Suppressor macrophage treated with lipopolysaccharide for 4 hours (primary cell): Measurements from ENCODE around the gene NRGN.

Experiments
- DNase-seq: peaks from one replicate; pipeline ENCODE4 v3.0.0-alpha.2; 2020

The NRGN gene

GRCh38 chr11:124739479-124740276 is at the start of gene NRGN:
Gene NRGN, plus strand, starts transcription at chr11:124739942. Its CDS starts 143 bp downstream, at chr11:124740085.
- peak; percentile 82 for DNase-seq

GRCh38 chr11:124693142-124693541 is 46.6 kb upstream of the NRGN start:
- DNase-seq, result no peak

- DNase-seq, result no peak
These were observed 40.2 kb upstream of the NRGN start for GRCh38 chr11:124699547-124699946.

- no peak for DNase-seq
These were observed 39.7 kb upstream of the NRGN start for GRCh38 chr11:124700028-124700427.

- no peak for DNase-seq
These were observed 31.9 kb upstream of the NRGN start for GRCh38 chr11:124707829-124708228.

- DNase-seq, result no peak
These were observed 27.4 kb upstream of the NRGN start for GRCh38 chr11:124712392-124712791.

- no peak for DNase-seq
These were observed 23.2 kb upstream of the NRGN start for GRCh38 chr11:124716591-124716990.

GRCh38 chr11:124717421-124717785 is 22.3 kb upstream of the NRGN start:
- no peak for DNase-seq

- DNase-seq, result no peak
These were observed 21.7 kb upstream of the NRGN start for GRCh38 chr11:124717786-124718651.

GRCh38 chr11:124718801-124719200 is 20.9 kb upstream of the NRGN start:
- no peak for DNase-seq

- no peak for DNase-seq
These were observed 20.2 kb upstream of the NRGN start for GRCh38 chr11:124719534-124719933.

GRCh38 chr11:124722176-124722575 is 17.6 kb upstream of the NRGN start:
- DNase-seq, result no peak

- no peak for DNase-seq
These were observed 14.6 kb upstream of the NRGN start for GRCh38 chr11:124724979-124725718.

GRCh38 chr11:124725719-124726105 is 14.0 kb upstream of the NRGN start:
- DNase-seq, result peak; percentile 48

GRCh38 chr11:124727474-124727873 is 12.3 kb upstream of the NRGN start:
- peak; percentile 18 for DNase-seq

- DNase-seq, result no peak
These were observed 11.6 kb upstream of the NRGN start for GRCh38 chr11:124728134-124728533.

GRCh38 chr11:124729571-124729970 is 10.2 kb upstream of the NRGN start:
- no peak for DNase-seq

GRCh38 chr11:124732230-124732629 is 7.5 kb upstream of the NRGN start:
- DNase-seq, result peak; percentile 71

GRCh38 chr11:124736736-124737135 is 3.0 kb upstream of the NRGN start:
- peak; percentile 58 for DNase-seq

- no peak for DNase-seq
These were observed 2.0 kb upstream of the NRGN start for GRCh38 chr11:124737638-124738305.

- no peak for DNase-seq
These were observed 846 bp upstream of the NRGN start for GRCh38 chr11:124738713-124739478.
